Measurements from ENCODE around the gene TNKS1BP1.
A peak's percentile ranks its signal among the peaks of the same experiment; 100 is the strongest.
"Not testable (repeated sequence)": the region's sequence is repeated elsewhere in the genome, so short reads cannot be mapped to it uniquely, and the experiment has no call there.

Gene TNKS1BP1

GRCh38 chr11:57287884-57288283, 36.9 kb downstream of the TNKS1BP1 start:
- no peak for DNase-seq (ENCODE audit: low spot score)

- no peak for DNase-seq (ENCODE audit: low spot score)
These were observed 41.3 kb downstream of the TNKS1BP1 start for GRCh38 chr11:57283231-57283990.

GRCh38 chr11:57281546-57281945, 43.2 kb downstream of the TNKS1BP1 start:
- DNase-seq (ENCODE audit: low spot score) = not testable (repeated sequence)

GRCh38 chr11:57279116-57279515, 45.6 kb downstream of the TNKS1BP1 start:
- no peak for DNase-seq (ENCODE audit: low spot score)

GRCh38 chr11:57278721-57279095, 46.0 kb downstream of the TNKS1BP1 start:
- no peak for DNase-seq (ENCODE audit: low spot score)

- peak; percentile 86 for DNase-seq (ENCODE audit: low spot score)
These were observed 46.7 kb downstream of the TNKS1BP1 start for GRCh38 chr11:57277845-57278720.

GRCh38 chr11:57276971-57277675, 47.6 kb downstream of the TNKS1BP1 start:
- DNase-seq (ENCODE audit: low spot score) = no peak

GRCh38 chr11:57276169-57276970, 48.4 kb downstream of the TNKS1BP1 start:
- DNase-seq (ENCODE audit: low spot score) = no peak

- no peak for DNase-seq (ENCODE audit: low spot score)
These were observed 49.2 kb downstream of the TNKS1BP1 start for GRCh38 chr11:57275582-57275981.

- DNase-seq (ENCODE audit: low spot score) = no peak
These were observed 49.8 kb downstream of the TNKS1BP1 start for GRCh38 chr11:57274904-57275498.

- no peak for DNase-seq (ENCODE audit: low spot score)
These were observed 51.2 kb downstream of the TNKS1BP1 start for GRCh38 chr11:57273448-57274058.

- no peak for DNase-seq (ENCODE audit: low spot score)
These were observed 55.2 kb downstream of the TNKS1BP1 start for GRCh38 chr11:57269571-57270021.

GRCh38 chr11:57266157-57266556, 58.6 kb downstream of the TNKS1BP1 start:
- no peak for DNase-seq (ENCODE audit: low spot score)

GRCh38 chr11:57263351-57263750, 61.4 kb downstream of the TNKS1BP1 start:
- no peak for DNase-seq (ENCODE audit: low spot score)

GRCh38 chr11:57262157-57262556, 62.6 kb downstream of the TNKS1BP1 start:
- no peak for DNase-seq (ENCODE audit: low spot score)

- DNase-seq (ENCODE audit: low spot score) = no peak
These were observed 63.6 kb downstream of the TNKS1BP1 start for GRCh38 chr11:57260937-57261783.

- no peak for DNase-seq (ENCODE audit: low spot score)
These were observed 68.6 kb downstream of the TNKS1BP1 start for GRCh38 chr11:57256119-57256518.

- DNase-seq (ENCODE audit: low spot score) = no peak
These were observed 69.1 kb downstream of the TNKS1BP1 start for GRCh38 chr11:57255618-57256017.

- no peak for DNase-seq (ENCODE audit: low spot score)
These were observed 70.1 kb downstream of the TNKS1BP1 start for GRCh38 chr11:57254631-57255030.

Data from AG08395 (cell line).